ENCODE results near the gene P2RX7.

The P2RX7 gene

GRCh38 chr12:121124402-121125109, 8.1 kb upstream of the P2RX7 start:
- no peaks in the 10 kb centered on the region for H3K27me3 ChIP-seq (ENCODE audit: low read depth, low read length)
- peaks cover 0 to 12% of the 10 kb centered on the region in 2 donors for H3K4me1 ChIP-seq (ENCODE audit: control insufficient read depth in 1 of 2, insufficient read depth in 2 of 2, low read length in 2 of 2)
- no peaks in the 10 kb centered on the region for H3K36me3 ChIP-seq (ENCODE audit: control insufficient read depth in 1 of 2, insufficient read depth in 2 of 2, low read length in 2 of 2)
- H3K9me3 ChIP-seq (ENCODE audit: control insufficient read depth in 1 of 2, low read length in 2 of 2): no peaks in the 10 kb centered on the region
- H3K27ac ChIP-seq (ENCODE audit: low read length): no peak overlapping the region
- no peak overlapping the region for H3K4me3 ChIP-seq (ENCODE audit: low read depth in 1 of 2, low read length in 2 of 2)

DNA sequence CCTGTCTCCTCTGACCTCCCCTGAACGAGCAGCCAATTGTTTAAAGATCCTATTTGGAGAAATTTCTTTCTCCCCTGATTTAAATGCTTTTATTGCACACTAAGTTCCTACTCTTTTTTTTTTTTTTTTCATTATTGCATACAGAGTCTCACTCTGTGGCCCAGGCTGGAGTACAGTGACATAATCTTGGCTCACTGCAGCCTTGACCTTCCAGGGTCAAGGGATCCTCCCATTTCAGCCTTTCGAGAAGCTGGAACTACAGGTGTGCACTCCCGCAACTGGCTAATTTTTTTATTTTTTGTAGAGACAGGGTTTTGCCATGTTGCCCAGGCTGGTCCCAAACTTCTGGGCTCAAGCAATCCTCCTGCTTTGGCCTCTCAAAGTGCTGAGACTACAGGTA, 5.2 kb upstream of the P2RX7 start:
- Histone ChIP-seq H3K36me3 (ENCODE audit: control insufficient read depth in 1 of 2, insufficient read depth in 2 of 2, low read length in 2 of 2) (no peaks in the 10 kb centered on the region), H3K9me3 (ENCODE audit: control insufficient read depth in 1 of 2, low read length in 2 of 2) (no peaks in the 10 kb centered on the region), H3K4me3 (ENCODE audit: low read depth in 1 of 2, low read length in 2 of 2) (no peak overlapping the region), H3K27me3 (ENCODE audit: low read depth, low read length) (no peaks in the 10 kb centered on the region), H3K27ac (ENCODE audit: low read length) (no peak overlapping the region), H3K4me1 (ENCODE audit: control insufficient read depth in 1 of 2, insufficient read depth in 2 of 2, low read length in 2 of 2) (peaks cover 0 to 17% of the 10 kb centered on the region in 2 donors)

DNA sequence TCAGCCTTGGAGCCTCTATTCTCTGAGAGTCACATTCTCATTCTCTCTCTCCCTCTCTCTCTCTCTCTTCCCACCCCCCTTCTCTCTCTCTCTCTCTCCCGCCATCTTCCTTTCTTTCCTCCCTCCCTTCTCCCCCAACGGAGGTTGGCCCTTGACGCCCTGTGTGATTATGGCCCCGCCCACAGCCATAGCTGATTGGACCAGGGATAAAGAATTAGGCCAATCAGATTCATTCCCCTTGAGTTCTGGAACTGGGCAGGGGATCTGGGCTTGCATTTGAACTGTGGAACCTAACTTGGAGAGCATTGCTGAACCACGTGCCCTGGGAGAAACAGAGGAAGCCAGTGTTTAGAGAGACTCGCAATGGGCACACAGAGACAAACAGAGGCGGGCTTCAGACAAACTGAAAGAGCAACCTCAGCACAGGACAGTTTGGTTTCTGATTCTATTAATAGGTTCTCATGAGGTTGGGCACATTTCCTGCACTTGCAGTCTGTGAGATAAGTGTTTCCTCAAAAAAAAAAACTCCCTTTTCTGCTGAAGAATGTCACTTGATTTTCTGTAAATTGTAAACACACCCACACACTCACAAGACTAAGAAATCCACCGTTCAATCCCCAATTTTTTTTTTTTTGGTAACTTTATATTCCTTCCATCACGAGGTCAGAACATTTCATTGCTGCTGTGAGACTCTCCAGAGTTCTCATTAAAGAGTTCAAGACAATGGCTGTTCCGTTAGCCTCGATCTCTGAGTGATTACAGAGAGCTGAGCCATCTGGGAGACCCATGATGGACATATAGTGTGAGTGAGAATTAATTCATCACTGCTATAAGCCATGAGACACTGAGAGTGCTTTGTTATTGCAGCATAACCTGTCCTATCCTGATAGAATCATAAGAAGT, 3.5 kb upstream of the P2RX7 start:
- H3K27ac ChIP-seq (ENCODE audit: low read length): peak overlapping the region; percentile 56
- peaks cover 0 to 29% of the 10 kb centered on the region in 2 donors for H3K4me1 ChIP-seq (ENCODE audit: control insufficient read depth in 1 of 2, insufficient read depth in 2 of 2, low read length in 2 of 2)
- H3K9me3 ChIP-seq (ENCODE audit: control insufficient read depth in 1 of 2, low read length in 2 of 2): no peaks in the 10 kb centered on the region
- no peaks in the 10 kb centered on the region for H3K27me3 ChIP-seq (ENCODE audit: low read depth, low read length)
- no peaks in the 10 kb centered on the region for H3K36me3 ChIP-seq (ENCODE audit: control insufficient read depth in 1 of 2, insufficient read depth in 2 of 2, low read length in 2 of 2)
- H3K4me3 ChIP-seq (ENCODE audit: low read depth in 1 of 2, low read length in 2 of 2): peak overlapping the region; percentile 22 to 30

GRCh38 chr12:121129811-121130147, 2.9 kb upstream of the P2RX7 start:
- H3K27ac ChIP-seq (ENCODE audit: low read length): peak overlapping the region; percentile 56
- peak overlapping the region; percentile 22 to 30 for H3K4me3 ChIP-seq (ENCODE audit: low read depth in 1 of 2, low read length in 2 of 2)
- H3K36me3 ChIP-seq (ENCODE audit: control insufficient read depth in 1 of 2, insufficient read depth in 2 of 2, low read length in 2 of 2): no peaks in the 10 kb centered on the region
- no peaks in the 10 kb centered on the region for H3K9me3 ChIP-seq (ENCODE audit: control insufficient read depth in 1 of 2, low read length in 2 of 2)
- no peaks in the 10 kb centered on the region for H3K27me3 ChIP-seq (ENCODE audit: low read depth, low read length)
- H3K4me1 ChIP-seq (ENCODE audit: control insufficient read depth in 1 of 2, insufficient read depth in 2 of 2, low read length in 2 of 2): peaks cover 0 to 29% of the 10 kb centered on the region in 2 donors

DNA sequence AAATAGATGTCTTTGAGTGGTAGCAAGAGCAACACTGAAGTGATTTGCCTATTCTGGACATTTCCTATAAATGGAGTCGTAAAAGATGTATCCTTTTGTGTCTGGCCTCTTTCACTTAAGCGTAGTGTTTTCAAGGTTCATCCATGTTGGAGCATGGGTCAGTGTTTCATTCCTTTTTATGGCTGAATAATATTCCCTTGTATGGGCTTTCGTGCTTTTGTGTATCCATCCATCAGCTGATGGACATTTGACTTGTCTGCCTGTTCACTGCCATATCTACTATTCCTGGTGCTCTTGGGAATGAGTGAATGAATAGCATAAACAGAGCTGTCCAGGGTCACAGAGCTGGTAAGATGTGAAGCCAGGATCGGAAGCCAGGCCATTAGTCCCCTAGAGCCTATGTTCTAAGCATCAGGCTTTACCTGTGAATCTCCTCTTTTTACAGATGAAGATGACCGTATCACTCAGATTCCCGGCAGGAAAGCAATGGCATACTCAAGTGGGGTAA, 1.8 kb upstream of the P2RX7 start:
- no peak overlapping the region for H3K27ac ChIP-seq (ENCODE audit: low read length)
- peaks cover 0 to 29% of the 10 kb centered on the region in 2 donors for H3K4me1 ChIP-seq (ENCODE audit: control insufficient read depth in 1 of 2, insufficient read depth in 2 of 2, low read length in 2 of 2)

DNA sequence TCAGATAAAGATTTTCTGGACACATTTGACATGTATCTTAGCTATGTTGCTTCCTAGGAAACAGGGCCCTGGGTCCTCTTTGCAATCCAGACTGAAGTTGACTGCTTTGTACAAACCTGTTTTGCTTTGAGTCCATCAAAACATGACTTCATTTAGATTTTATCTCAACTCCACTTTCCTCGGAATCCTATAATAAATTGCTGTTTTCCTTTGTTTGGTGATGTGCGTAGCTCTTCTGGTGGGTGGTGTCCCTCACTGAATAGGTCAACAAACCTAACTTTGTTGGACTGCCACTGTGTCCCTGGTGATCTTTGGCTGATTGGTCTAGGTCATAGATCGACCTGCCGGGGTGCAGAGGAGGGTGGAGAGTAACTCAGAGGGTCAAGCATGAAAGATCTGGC, 735 bp upstream of the P2RX7 start:
- Histone ChIP-seq H3K4me1 (ENCODE audit: control insufficient read depth in 1 of 2, insufficient read depth in 2 of 2, low read length in 2 of 2) (peaks cover 0 to 29% of the 10 kb centered on the region in 2 donors), H3K9me3 (ENCODE audit: control insufficient read depth in 1 of 2, low read length in 2 of 2) (no peaks in the 10 kb centered on the region), H3K36me3 (ENCODE audit: control insufficient read depth in 1 of 2, insufficient read depth in 2 of 2, low read length in 2 of 2) (no peaks in the 10 kb centered on the region), H3K27ac (ENCODE audit: low read length) (peak overlapping the region; percentile 71), H3K4me3 (ENCODE audit: low read depth in 1 of 2, low read length in 2 of 2) (no peak overlapping the region), H3K27me3 (ENCODE audit: low read depth, low read length) (no peaks in the 10 kb centered on the region)

More for the DNA sequence above, 1.8 kb upstream of the P2RX7 start:
- Histone ChIP-seq H3K4me3 (ENCODE audit: low read depth in 1 of 2, low read length in 2 of 2) (no peak overlapping the region), H3K36me3 (ENCODE audit: control insufficient read depth in 1 of 2, insufficient read depth in 2 of 2, low read length in 2 of 2) (no peaks in the 10 kb centered on the region), H3K9me3 (ENCODE audit: control insufficient read depth in 1 of 2, low read length in 2 of 2) (no peaks in the 10 kb centered on the region), H3K27me3 (ENCODE audit: low read depth, low read length) (no peaks in the 10 kb centered on the region)

DNA sequence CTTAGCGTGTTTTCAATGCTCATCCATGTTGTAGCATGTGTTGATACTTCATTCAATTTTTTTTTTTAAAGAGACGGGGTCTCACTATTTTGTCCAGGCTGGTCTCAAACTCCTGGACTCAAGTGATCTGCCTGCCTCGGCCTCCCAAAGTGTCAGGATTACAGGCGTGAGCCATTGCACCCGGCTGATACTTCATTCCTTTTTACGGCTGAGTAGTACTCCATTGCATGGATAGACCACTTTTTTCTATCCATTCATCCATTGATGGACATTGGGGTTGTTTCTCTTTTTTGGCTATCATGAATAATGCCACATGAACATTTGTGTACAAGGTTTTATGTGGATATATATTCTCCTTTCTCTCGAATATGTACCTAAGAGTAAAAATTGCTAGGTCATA, 1.2 kb downstream of the P2RX7 start:
- Histone ChIP-seq H3K4me1 (ENCODE audit: control insufficient read depth in 1 of 2, insufficient read depth in 2 of 2, low read length in 2 of 2) (peaks cover 0 to 21% of the 10 kb centered on the region in 2 donors), H3K9me3 (ENCODE audit: control insufficient read depth in 1 of 2, low read length in 2 of 2) (no peaks in the 10 kb centered on the region), H3K27me3 (ENCODE audit: low read depth, low read length) (no peaks in the 10 kb centered on the region), H3K36me3 (ENCODE audit: control insufficient read depth in 1 of 2, insufficient read depth in 2 of 2, low read length in 2 of 2) (no peaks in the 10 kb centered on the region), H3K4me3 (ENCODE audit: low read depth in 1 of 2, low read length in 2 of 2) (peak overlapping the region; percentile 74 to 82), H3K27ac (ENCODE audit: low read length) (peak overlapping the region; percentile 71)

DNA sequence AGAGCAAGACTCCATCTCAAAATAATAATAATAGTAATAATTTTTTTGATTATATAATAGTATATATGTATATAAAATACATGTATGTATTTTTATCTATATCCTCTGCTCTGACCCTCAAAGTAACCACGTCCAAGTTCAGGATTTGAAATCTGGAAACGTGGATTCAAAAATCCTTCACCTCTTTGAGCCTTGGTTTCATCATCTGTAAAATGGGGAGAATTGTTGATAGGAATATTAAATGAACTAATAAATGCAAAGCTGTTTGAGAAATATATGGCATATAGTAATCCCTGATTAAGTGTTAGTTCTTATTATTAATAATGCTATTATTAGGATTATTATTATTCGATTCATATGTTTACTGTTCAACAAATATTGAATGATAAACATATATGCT, 2.6 kb downstream of the P2RX7 start:
- H3K4me1 ChIP-seq (ENCODE audit: control insufficient read depth in 1 of 2, insufficient read depth in 2 of 2, low read length in 2 of 2): peaks cover 0 to 18% of the 10 kb centered on the region in 2 donors
- H3K9me3 ChIP-seq (ENCODE audit: control insufficient read depth in 1 of 2, low read length in 2 of 2): no peaks in the 10 kb centered on the region
- H3K27ac ChIP-seq (ENCODE audit: low read length): no peak overlapping the region
- H3K4me3 ChIP-seq (ENCODE audit: low read depth in 1 of 2, low read length in 2 of 2): no peak overlapping the region
- H3K36me3 ChIP-seq (ENCODE audit: control insufficient read depth in 1 of 2, insufficient read depth in 2 of 2, low read length in 2 of 2): no peaks in the 10 kb centered on the region
- no peaks in the 10 kb centered on the region for H3K27me3 ChIP-seq (ENCODE audit: low read depth, low read length)

DNA sequence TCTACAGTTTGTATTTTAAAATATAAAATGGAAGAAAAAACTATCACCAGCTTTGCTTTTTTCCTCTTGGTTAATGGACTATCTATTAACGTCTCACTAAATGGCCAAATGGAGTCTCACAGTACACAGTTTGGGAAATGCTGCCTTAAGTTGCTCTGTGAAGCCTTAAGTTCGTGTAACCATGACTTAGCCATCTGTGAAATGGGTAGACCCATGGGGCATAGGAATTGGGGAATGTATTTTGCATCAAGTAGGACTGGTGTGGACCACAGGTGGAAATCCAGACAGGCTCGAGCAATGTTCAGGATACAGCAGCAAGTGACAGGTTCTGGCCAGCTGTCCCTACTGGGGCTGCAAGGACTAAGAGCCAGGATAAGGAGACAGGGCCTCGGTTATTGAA, 4.8 kb downstream of the P2RX7 start:
- Histone ChIP-seq H3K27ac (ENCODE audit: low read length) (no peak overlapping the region), H3K4me1 (ENCODE audit: control insufficient read depth in 1 of 2, insufficient read depth in 2 of 2, low read length in 2 of 2) (peaks cover 0 to 12% of the 10 kb centered on the region in 2 donors), H3K36me3 (ENCODE audit: control insufficient read depth in 1 of 2, insufficient read depth in 2 of 2, low read length in 2 of 2) (no peaks in the 10 kb centered on the region), H3K4me3 (ENCODE audit: low read depth in 1 of 2, low read length in 2 of 2) (no peak overlapping the region), H3K9me3 (ENCODE audit: control insufficient read depth in 1 of 2, low read length in 2 of 2) (no peaks in the 10 kb centered on the region), H3K27me3 (ENCODE audit: low read depth, low read length) (no peaks in the 10 kb centered on the region)

DNA sequence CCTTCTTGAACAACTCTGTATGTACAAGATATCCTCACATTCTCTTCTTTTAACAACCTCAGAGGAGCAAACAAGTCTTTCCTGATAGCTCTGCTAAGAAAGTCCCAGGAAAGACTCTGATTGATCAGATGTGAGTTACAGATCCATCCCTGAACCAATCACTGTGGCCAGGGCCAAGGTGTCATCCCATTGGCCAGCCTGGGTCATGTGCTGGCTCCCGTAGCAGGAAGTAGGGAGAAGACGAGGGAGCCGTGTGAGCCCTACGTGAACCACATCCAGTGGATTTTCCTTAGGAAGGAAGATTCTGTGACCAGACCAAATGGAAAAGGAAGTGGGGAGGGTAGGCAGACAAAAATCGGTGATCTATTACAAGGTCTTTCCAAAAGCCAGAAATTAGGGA, 5.6 kb downstream of the P2RX7 start:
- Histone ChIP-seq H3K4me1 (ENCODE audit: control insufficient read depth in 1 of 2, insufficient read depth in 2 of 2, low read length in 2 of 2) (peaks cover 0 to 5% of the 10 kb centered on the region in 2 donors), H3K27ac (ENCODE audit: low read length) (no peak overlapping the region), H3K36me3 (ENCODE audit: control insufficient read depth in 1 of 2, insufficient read depth in 2 of 2, low read length in 2 of 2) (no peaks in the 10 kb centered on the region), H3K9me3 (ENCODE audit: control insufficient read depth in 1 of 2, low read length in 2 of 2) (no peaks in the 10 kb centered on the region), H3K27me3 (ENCODE audit: low read depth, low read length) (no peaks in the 10 kb centered on the region), H3K4me3 (ENCODE audit: low read depth in 1 of 2, low read length in 2 of 2) (no peak overlapping the region)

GRCh38 chr12:121139286-121139685, 6.6 kb downstream of the P2RX7 start:
- Histone ChIP-seq H3K27me3 (ENCODE audit: low read depth, low read length) (no peaks in the 10 kb centered on the region), H3K9me3 (ENCODE audit: control insufficient read depth in 1 of 2, low read length in 2 of 2) (no peaks in the 10 kb centered on the region), H3K27ac (ENCODE audit: low read length) (no peak overlapping the region), H3K4me1 (ENCODE audit: control insufficient read depth in 1 of 2, insufficient read depth in 2 of 2, low read length in 2 of 2) (no peaks in the 10 kb centered on the region), H3K36me3 (ENCODE audit: control insufficient read depth in 1 of 2, insufficient read depth in 2 of 2, low read length in 2 of 2) (no peaks in the 10 kb centered on the region), H3K4me3 (ENCODE audit: low read depth in 1 of 2, low read length in 2 of 2) (no peak overlapping the region)

Measured in muscle layer of duodenum (tissue), 2 donors.